Suppressor macrophage treated with lipopolysaccharide for 4 hours (primary cell): Measurements from ENCODE around the gene CD247.

ENCODE experiments used
- DNase-seq: peaks from one replicate; pipeline ENCODE4 v3.0.0-alpha.2; 2020

CD247 gene

GRCh38 chr1:167484726-167485502 lies 33.4 kb downstream of the CD247 start:
- no peak for DNase-seq

- no peak for DNase-seq
Observed at GRCh38 chr1:167483790-167484189, 34.5 kb downstream of the CD247 start.

DNA sequence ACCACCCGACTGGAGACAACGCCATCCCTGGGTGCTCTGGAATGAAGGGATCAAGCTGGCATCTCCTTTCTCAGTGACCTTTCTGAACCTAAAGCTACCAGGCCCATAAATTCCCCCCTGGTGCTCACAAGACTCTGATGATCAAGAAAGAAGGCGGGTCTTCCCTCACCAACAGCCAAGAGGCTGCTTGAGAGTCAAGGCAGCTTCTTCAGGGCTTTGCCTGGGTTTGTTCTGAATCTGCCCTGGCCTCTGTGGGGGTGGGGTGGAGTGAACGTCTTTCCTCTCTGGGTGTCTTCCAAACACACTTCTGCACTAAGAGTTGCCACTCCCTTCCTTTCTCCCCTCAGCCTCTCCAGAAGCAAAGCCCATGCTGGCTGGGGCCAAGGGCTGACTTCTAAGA lies 36.1 kb downstream of the CD247 start:
- DNase-seq = no peak

DNA sequence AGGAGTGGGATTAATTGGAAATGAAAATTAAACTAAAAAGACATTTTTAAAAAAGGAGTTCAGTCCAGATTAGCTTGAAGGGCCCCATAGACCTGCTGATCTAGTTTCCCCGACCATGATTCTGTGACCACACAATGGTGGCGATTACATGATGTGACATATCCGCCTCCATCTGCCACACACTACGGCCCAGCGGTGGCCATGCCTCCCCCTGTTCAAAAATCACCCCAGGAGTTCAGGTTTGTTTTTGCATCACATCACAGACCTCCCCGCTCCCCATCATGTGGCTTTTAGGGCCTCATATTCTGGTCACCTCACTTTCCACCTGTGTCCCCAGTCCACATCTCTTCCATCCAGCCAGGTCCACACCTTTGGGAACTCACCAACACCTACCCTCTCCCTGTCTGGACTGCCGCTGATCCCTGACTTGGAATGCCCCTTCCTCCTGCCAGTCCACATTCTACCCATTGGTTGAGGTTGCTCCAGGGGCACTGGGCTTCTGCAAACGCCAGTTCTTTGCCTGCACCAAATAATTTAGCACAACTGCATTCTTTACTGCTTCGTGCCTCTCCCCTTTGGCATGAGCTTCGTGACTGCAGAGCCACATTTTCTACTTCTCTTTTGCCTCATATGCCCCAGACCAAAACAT lies 38.9 kb downstream of the CD247 start:
- DNase-seq = no peak

GRCh38 chr1:167477986-167478385 lies 40.3 kb downstream of the CD247 start:
- DNase-seq = no peak

DNA sequence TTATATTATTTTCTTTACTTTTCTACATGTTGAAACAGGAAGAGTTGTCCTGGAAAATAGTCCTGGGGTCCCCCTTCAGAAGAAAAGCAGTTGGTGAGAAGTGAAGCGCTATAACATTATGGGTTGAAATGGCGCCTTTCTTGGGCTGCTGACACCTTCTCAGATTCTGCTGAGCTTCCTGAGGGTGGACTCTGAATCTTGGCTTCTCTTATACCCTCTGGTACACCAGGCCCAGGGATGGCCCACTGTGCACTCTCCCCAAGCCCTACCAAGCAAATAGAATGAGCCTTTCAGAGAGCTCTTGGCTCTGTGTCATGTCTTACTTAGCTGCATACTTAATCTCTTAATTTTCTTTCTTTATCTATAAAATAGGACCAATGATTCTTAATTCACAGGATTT lies 42.3 kb downstream of the CD247 start:
- DNase-seq = no peak

DNA sequence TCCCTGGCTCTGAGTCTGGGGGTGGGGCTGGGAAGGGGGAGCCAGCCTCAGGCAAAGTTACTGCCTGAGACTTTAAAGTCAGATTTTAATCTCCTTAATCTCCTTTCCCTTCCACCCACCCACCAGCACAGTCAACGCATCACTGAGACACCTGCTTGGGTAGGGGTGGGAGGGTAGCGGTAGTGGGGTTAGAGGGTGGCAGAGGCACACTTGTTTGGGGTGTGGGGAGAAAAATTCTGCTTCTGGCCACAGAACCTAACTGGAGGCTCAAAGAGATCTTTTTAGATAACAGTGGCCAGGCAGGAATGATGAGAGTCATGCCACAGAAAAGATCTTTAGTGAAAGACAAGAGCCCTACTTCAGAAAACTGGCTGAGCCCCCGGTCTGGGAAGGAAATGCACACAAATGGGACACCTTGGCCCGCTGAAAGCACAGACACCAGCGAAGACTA lies 44.1 kb downstream of the CD247 start:
- DNase-seq = no peak

DNA sequence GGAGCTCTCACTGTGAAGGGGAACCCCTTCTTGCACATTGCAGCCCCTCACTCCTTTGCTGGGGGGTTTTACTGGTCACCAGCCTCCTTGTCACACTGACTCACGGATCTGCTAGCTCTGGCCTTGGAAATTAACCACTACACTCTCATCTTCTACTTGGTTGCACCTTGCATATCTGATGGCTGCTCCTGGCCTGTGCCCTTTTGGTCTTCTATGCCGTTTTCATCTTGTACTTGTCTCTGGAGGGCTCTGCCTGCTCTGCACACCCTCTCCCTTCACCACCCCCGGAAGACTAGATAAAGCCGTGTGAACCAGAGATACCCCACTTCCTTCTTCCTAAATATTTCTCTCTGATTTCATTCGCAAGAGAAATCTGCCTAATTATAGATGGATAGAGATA lies 44.6 kb downstream of the CD247 start:
- no peak for DNase-seq

GRCh38 chr1:167472752-167473521 lies 45.4 kb downstream of the CD247 start:
- no peak for DNase-seq

DNA sequence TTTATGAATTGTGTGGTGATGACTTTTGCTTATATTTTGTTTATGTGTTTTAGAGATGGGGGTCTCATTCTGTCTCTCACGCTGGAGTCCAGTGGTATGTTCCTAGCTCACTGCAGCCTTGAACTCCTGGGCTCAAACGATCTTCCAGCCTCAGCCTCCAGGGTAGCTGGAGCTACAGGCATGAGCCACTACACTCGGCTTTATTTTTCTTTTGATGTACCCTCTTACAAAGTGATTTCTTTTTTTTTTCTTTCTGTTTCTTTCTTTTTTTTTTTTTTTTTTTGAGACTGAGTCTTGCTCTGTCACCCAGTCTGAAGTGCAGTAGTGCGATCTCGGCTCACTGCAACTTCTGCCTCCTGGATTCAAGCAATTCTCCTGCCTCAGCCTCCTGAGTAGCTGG lies 46.8 kb downstream of the CD247 start:
- DNase-seq = no peak

DNA sequence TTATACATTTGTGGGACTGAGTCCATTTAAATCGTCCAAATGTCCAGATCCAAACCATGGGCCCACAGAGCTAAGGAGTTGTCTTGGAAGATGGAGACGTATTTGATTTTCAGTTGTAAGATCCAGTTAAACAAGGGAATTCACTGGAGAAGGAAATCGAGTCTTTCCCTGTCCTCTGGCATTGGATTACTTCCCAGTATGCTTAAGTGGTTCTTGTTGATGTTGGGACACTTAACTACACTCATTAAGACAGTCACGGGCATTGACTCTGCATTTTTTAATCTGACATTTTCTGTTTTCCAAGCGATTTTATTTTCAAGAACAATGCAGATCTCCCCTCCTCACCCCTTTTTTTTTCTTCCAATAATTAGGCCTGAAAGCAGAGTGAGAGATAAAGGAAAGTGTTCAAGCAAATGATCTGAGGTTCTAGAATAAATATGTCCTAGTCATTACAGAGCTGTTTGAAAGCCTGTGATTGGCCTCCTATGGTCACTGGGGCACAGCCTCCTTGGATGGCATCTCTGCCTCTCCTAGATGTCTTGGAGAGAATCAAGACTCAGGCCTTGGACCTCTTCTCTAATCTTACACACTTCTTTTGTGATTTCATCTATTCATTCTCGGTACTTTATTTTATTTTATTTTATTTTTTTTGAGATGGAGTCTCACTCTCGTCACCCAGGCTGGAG lies 48.9 kb downstream of the CD247 start:
- DNase-seq = no peak

GRCh38 chr1:167467752-167468151 lies 50.6 kb downstream of the CD247 start:
- no peak for DNase-seq

DNA sequence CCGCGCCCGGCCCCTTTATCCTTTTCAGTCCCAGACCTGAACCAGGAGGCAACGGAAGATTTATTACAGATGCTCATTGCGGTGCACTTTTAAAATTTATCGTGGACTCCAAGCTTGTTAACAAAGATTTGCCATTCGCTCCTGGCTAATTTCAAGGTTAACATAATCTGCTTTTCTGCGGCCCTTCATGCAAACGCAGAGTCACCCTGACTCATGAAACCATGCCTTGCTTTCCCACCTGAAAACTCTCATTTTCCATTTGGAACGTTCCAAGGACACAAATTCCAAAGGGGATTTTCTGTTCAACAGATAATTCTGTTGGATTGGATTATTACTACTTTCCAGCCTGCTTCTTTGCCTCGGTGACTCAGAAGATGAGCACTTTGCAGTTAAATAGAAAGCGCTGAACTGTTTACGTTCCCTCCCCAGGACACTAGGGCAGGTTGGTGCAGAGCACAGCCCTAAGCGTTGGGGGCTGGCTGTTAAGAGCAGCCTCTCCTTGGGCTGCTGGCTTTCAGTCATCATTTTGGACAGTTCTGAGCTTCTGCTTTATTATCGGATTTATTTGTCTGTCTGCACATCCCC lies 51.1 kb downstream of the CD247 start:
- no peak for DNase-seq

DNA sequence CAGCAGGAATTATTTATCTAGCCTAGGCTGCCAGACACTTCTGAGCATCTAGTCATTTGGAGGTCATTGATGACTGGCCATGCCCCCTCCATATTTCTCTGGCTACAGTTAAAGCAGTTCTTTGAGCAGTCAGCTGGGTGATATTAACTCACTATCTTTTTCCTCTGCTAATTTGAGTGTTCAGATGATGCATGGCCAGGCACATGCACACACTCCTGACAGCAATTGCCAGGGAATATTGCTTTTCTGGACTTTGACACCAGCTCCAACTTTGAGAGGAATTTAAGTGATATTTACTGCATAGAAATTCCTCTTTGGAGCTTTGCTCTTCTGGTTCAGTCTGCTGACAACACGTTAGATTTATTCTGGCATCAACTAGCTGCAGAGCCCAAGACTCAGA lies 52.6 kb downstream of the CD247 start:
- no peak for DNase-seq

GRCh38 chr1:167465018-167465417 lies 53.3 kb downstream of the CD247 start:
- no peak for DNase-seq

DNA sequence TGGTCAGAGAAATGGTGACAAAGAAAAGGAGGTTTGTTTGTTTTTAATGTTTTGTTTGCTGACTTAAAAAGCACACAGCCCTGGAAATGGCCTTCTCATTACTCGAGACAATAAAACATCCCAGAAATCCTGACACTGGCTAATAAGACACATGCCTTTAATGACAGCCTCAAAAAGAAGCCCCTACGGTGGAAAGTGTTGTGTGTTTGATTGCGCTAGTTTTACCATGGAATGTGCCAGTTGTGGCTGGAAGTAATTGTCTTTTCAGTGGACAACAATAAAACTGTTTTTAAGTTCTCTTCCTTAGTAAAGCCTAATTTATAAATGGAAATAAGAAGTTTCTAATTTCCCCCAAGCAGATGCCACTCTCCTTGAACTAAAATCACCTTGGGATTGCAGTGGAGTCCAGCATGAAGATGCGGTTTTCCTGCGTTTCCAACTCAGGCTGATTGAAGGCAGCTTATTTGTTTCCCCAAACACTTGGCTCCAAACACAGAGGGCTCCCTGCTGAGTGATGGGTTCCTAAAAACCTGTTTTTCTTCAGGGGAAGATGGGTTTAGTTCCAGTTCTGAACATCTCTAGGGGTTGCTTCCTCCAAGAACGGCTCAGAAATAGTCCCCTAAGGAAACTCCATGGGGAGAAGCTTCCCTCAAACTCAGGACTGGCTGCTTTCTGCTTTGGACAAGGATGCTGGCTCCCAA lies 54.3 kb downstream of the CD247 start:
- DNase-seq = no peak

DNA sequence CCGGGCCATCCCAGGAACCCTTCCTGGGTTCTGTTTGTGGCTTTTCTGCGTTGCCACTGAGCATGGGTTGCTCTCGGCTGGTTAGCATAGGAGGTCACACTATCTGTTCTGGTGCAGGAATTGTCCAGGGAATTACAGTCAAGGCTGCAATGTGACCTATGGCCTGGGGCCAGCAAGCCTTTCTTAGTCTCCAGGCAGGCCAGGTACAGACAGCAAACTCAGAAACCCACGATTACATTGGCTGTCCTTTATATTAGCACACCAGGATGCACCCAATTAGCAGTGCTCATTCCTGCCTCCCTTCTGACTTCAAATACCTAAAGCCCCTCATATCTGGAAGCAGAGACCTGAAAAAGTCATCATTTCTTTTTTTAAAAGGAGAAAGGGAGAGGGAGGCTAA lies 55.2 kb downstream of the CD247 start:
- no peak for DNase-seq

- no peak for DNase-seq
Observed at GRCh38 chr1:167462341-167462740, 56.0 kb downstream of the CD247 start.

DNA sequence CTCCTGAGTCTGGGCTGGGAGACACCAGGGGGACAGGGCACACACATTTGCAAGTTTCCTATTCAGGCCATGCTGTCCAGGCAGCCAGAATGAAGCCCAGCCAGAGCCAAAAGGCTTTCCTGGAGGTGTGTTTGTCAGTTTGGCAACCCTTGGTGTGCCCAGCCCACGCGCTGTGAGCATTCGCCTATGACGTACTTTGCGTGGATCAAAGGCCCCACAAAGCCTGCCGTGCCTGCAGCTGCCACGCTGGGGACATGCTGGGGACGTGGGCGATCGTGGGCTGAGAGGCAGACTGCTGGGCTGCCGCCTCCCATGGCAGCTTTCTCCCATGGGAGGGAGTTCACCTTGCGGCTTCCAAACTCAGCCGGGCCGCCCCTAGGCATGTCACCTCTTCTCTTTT lies 57.5 kb downstream of the CD247 start:
- no peak for DNase-seq

GRCh38 chr1:167457936-167458584 lies 60.3 kb downstream of the CD247 start:
- no peak for DNase-seq

GRCh38 chr1:167456926-167457325 lies 61.4 kb downstream of the CD247 start:
- no peak for DNase-seq

DNA sequence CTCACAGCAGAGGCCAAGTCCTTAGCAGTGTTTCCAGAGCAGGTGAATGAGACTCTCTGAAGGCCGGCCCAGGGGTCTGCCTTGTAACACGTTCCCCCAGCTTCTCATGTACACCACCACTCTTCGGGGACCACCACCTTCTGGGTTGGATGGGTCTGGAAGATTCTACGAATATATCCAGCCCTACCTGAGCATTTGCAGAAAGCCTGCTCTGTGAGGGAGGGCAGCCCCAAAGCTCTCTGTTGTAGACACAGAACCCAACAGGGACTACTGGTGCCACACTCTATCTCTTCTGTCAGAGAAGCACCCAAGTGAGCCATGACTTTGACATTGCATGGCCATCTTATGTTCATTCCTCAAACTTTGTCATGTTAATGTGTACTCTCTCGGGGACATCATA lies 61.8 kb downstream of the CD247 start:
- DNase-seq = no peak
